ENCODE data around the gene PRM1. TPM values are rescaled to one million over a fixed set of nuclear protein-coding genes. Genes with fewer than 3 reads are reported as not detected.

Gene PRM1
- total RNA-seq, 3 donors from 2014 or later = not detected

GRCh38 chr16:11255737-11256660, 25.1 kb downstream of the PRM1 start, which contains the start of gene SOCS1:
Gene SOCS1, minus strand, starts transcription at chr16:11256204. Its CDS starts 726 bp downstream, at chr16:11255478.
- Histone ChIP-seq H3K36me3 (no peaks in the 10 kb centered on the region), H3K9me3 (no peaks in the 10 kb centered on the region), H3K4me3 (peak within 1 kb of the TSS; percentile 68 to 94 (median 84)), H3K27me3 (no peaks in the 10 kb centered on the region), H3K27ac (peak within 1 kb of the TSS; percentile 98 to 99), H3K4me1 (peaks cover 2 to 8% of the 10 kb centered on the region in 2 donors)
- TF ChIP-seq CTCF (IDR thresholded peaks at IDR 0.05) (peak; percentile 59 to 99 (median 91)), POLR2A (IDR thresholded peaks at IDR 0.05) (peak; percentile 20), POLR2AphosphoS5 (IDR thresholded peaks at IDR 0.05) (peak; percentile 22 to 75 (median 62))
- peak; percentile 78 to 84 for DNase-seq (ENCODE audit: low spot score in 2 of 2)
- intact Hi-C loops (cut with DNase I; ENCODE audit: low total_unique reads) = loop anchor here (5.0 kb wide), 1 partner anchor 284 kb away; no protein-coding TSS in a partner anchor

- peak overlapping the region; percentile 98 to 99 for H3K27ac ChIP-seq
Measured at GRCh38 chr16:11254913-11255736, 26.0 kb downstream of the PRM1 start.

GRCh38 chr16:11253995-11254912, 26.9 kb downstream of the PRM1 start:
- Histone ChIP-seq H3K27ac (peak overlapping the region; percentile 29 to 99), H3K4me1 (peaks cover 2 to 8% of the 10 kb centered on the region in 2 donors), H3K27me3 (no peaks in the 10 kb centered on the region), H3K9me3 (no peaks in the 10 kb centered on the region), H3K4me3 (peak overlapping the region; percentile 68 to 94 (median 84)), H3K36me3 (no peaks in the 10 kb centered on the region)
- intact Hi-C loops (cut with DNase I; ENCODE audit: low total_unique reads) = no loop called here
- DNase-seq (ENCODE audit: low spot score in 2 of 2) = no peak
- no peak for TF ChIP-seq POLR2AphosphoS5 (IDR thresholded peaks at IDR 0.05)
- TF ChIP-seq CTCF (IDR thresholded peaks at IDR 0.05) = no peak
- TF ChIP-seq POLR2A (IDR thresholded peaks at IDR 0.05) = no peak

More at GRCh38 chr16:11254913-11255736, 26.0 kb downstream of the PRM1 start:
- peak; percentile 28 to 63 for DNase-seq (ENCODE audit: low spot score in 2 of 2)
- H3K4me1 ChIP-seq = peaks cover 2 to 8% of the 10 kb centered on the region in 2 donors
- H3K27me3 ChIP-seq = no peaks in the 10 kb centered on the region
- peak overlapping the region; percentile 68 to 94 (median 84) for H3K4me3 ChIP-seq
- TF ChIP-seq POLR2A (IDR thresholded peaks at IDR 0.05) (no peak), POLR2AphosphoS5 (IDR thresholded peaks at IDR 0.05) (peak in 1 of 3 donors; percentile 22), CTCF (IDR thresholded peaks at IDR 0.05) (no peak)
- no peaks in the 10 kb centered on the region for H3K9me3 ChIP-seq
- no peaks in the 10 kb centered on the region for H3K36me3 ChIP-seq
- intact Hi-C loops (cut with DNase I; ENCODE audit: low total_unique reads) = loop anchor here (5.0 kb wide), 1 partner anchor 283 kb away; no protein-coding TSS in a partner anchor

GRCh38 chr16:11253009-11253994, 27.8 kb downstream of the PRM1 start:
- TF ChIP-seq POLR2AphosphoS5 (IDR thresholded peaks at IDR 0.05) = no peak
- TF ChIP-seq CTCF (IDR thresholded peaks at IDR 0.05) = no peak
- no peak for TF ChIP-seq POLR2A (IDR thresholded peaks at IDR 0.05)
- Histone ChIP-seq H3K27ac (peak overlapping the region in 1 of 2 donors; percentile 30), H3K4me1 (peaks cover 0 to 2% of the 10 kb centered on the region in 2 donors), H3K27me3 (no peaks in the 10 kb centered on the region), H3K4me3 (peak overlapping the region; percentile 43 to 84 (median 68)), H3K36me3 (no peaks in the 10 kb centered on the region), H3K9me3 (no peaks in the 10 kb centered on the region)
- DNase-seq (ENCODE audit: low spot score in 2 of 2) = no peak
- intact Hi-C loops (cut with DNase I; ENCODE audit: low total_unique reads) = no loop called here

Measured in breast epithelium (tissue), 4 donors.